T-helper 1 cell treated with Interleukin-12 subunit alpha and Interleukin-12 subunit beta and Interleukin-4 antibody, amounts not matched to agents 30 ng/mL and 1 ng/mL, for 36 hours (primary cell): Measurements from ENCODE around the gene FAM171A1. TPM values are rescaled to one million over a fixed set of nuclear protein-coding genes. Genes with fewer than 3 reads are reported as not detected.
"Not testable (repeated sequence)": the region's sequence is repeated elsewhere in the genome, so short reads cannot be mapped to it uniquely, and the experiment has no call there.

Experiments used
- intact Hi-C: fragments of 100-400 bp; cut with micrococcal nuclease; formaldehyde crosslinking; loops from one replicate; pipeline ENCODE4 v1.15.1; 2024
- total RNA-seq: library from RNA; stranded (reverse); gene quantifications from 2 replicates; pipeline ENCODE4 v1.2.3, GENCODE V29; 2022

The FAM171A1 gene
- total RNA-seq, 1 donor from 2014 or later: 1.6 TPM

DNA sequence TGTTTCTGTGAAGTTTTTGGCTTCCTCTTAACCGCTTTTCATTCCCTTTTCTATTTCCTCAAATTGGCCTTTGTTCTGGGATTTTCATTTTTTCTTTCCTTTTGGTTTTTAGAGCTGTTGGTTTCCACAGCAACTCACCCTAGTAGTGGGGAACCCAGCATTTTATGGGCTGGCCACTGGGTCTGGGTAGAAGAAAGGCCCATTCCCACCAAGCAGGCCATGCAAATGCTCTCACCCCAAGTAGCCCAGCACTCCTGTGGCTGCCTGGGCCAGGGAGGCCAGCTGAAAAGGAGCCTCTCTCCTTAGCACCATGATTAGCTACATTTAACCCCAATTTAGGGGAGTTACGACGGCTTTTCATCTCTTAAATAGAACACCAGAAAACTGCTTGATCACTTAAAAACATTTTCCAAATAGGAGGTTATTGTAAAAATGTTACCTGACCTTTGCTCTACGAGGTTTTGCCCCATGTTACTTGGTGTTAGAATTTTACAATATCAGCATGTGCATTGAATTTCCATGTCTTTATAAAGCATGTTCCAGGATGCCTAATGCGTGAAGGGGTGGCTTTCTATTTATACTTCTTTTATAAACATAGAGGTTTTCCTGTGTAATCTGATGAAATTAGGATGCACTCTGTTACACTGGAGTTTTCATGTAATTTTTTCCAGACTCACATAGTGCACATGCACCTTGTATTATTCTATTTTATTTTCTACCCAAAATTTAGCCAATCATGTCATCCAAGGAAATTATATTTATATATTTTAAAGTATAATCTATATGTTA lies 75.4 kb downstream of the FAM171A1 start:
- intact Hi-C loops: no loop called here

DNA sequence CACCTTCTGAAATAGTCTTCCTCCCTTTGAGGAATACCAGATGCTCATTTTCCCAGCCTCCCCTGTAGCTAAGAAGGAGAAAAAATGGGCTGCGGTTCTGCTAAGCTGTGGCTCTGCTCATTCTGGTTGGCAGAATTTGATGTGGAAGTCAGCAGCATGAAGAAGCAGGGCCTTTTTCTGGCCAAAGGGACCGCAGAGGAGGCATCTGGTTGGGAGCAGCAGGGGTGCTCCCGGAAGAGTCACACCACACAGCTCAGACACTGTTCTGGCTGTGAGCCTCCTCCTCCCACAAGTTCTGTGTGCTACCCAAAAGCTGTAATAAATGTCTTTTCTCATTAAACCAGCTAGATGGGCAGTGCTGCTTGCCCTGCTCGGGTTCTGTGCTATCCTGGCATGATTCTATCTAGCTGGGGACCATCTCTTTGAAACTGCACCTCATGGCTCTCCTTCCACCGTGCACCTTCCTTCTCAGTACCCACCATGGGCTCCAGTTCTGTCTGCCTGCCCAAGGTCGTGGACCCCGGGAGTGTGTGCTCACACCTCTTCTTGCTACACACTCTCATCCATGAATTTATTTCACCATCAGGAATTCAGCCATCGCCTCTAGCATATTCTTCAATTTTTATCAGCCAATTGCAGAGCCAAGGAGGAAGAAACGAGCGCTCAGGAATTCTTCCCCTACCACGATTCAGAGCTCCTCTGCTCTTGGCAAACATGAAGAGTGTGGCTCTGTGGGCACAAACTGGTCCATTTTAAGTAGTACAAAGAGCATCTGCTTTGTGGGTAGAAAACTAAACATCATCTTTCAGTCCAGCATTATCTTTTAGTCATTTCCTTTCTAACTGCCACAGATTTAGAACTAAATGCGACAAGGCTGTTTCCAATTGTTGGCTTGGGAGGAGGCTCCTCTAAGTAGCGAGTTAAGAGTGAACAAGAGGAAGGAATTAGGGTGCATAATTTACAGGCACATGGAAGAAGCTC lies 76.9 kb downstream of the FAM171A1 start:
- intact Hi-C loops: no loop called here

DNA sequence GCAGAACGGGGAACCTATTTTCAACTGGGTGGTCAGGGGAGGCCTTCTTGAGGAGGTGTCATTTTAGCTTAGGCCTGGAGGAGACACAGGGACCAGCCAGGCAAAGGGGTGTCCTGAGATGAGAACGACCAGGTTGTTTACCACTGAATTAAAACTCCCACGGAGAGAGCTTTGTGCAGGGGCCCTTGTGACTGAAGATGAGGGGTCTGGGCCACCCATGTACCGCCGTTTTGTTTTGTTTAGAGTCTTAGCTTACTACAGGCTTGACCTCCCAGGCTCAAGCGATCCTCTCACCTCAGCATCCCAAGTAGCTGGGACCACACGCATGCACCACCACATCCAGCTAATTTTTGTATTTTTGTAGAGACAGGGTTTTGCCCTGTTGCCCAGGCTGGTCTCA lies 80.4 kb downstream of the FAM171A1 start:
- intact Hi-C loops: no loop called here

DNA sequence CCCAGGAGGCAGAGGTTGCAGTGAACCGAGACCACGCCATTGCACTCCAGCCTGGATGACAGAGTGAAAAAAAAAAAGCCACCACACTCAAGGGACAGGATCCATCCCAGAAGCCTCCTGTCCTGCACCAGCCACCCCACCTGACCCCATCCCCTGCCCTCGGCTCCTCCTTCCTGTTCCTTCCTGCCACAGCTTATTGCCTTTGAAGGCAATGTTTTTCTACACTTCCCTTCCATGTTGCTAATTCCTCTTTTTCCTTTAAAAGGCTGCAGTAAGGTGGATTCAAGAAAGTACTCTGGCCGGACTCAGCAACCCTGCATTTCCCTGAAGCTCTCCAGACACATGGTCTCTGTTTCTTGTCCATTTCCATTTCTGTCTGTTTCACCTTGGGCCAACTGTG lies 80.9 kb downstream of the FAM171A1 start:
- intact Hi-C loops: no loop called here

DNA sequence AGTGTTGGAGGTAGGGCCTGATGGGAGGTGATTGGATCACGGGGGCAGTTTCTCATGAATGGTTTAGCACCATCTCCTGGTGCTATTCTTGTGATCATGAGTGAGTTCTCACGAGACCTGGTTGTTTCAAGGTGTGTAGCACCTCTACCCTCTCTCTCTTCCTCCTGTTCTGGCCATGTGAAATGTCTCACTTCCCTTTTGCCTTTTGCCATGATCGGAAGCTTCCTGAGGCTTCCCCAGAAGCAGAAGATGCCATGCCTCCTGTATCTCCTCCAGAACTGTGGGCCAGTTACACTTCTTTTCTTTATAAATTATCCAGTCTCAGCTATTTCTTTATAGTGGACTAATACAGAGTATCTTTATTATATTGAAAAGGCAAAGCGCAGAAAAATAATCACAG lies 90.1 kb downstream of the FAM171A1 start:
- intact Hi-C loops: no loop called here

DNA sequence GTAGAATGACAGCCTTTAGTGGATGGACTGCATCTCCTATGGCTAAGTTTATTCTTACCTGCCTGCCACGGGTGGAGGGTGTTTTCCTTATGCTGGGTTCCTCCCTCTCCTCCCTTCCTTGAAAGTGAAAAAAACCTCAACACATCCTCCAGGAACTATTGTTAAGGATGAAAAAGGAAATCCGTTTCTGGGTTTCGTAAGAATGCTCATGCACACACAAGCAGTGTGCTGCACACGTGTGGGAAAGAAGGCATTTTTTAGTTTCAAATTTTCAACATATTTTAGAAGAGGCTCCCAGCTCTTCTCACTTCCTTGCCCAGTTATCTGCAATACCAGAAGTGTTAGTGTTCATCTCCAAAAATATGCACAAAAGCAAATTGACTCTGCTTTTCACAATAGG lies 90.6 kb downstream of the FAM171A1 start:
- intact Hi-C loops: no loop called here

DNA sequence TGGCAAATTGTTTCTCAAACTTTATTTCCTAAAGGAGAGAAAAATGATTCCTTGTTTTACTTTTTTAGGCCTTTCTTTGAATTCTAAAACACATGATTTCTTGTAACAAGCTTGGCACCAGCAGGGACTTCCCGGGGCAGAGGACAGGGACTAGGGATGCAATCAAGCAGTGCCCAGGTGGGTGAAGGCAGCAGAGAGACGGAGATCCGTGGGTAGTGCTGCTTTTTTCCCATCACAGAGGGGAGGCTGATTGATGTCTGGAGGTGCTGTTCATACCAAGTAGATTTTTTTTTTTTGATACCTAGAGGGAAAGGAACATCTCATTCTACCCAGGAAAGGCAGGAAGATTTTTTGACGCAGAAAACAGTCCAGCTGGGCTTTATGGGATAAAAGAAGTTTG lies 91.9 kb downstream of the FAM171A1 start:
- intact Hi-C loops: no loop called here

DNA sequence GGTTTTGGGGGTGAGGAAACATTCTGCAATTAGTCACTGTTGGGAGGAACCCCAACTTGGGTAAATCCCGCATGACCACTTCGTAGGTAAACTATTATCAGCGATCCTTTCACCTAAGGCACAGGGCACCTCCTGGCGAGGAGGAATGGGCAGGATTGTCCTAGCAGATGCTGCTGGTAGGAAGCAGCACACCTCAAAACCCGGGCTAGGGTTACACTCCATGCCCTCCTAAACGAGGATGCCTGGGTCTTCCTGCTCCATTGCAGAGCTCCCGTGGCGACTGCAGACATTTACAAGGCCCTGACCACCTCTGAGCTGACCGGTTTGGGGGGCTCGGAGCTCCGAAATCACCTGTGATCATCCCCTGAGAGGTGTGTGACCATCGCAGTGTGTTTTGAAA lies 92.3 kb downstream of the FAM171A1 start:
- intact Hi-C loops: no loop called here

DNA sequence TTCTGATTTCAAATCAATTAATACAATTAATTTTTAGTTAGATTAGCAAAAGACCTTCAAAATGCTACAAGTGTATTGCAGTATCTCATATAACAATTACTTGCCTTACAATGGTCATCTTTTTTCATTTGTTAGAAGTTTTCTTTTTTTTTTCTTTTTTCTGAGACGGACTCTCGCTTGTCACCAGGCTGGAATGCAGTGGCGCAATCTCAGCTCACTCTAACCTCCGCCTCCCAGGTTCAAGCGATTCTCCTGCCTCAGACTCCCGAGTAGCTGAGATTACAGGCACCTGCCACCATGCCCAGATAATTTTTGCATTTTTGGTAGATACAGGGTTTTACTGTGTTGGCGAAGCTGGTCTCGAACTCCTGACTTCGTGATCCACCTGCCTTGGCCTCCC lies 95.0 kb downstream of the FAM171A1 start:
- intact Hi-C loops: not testable (repeated sequence)

DNA sequence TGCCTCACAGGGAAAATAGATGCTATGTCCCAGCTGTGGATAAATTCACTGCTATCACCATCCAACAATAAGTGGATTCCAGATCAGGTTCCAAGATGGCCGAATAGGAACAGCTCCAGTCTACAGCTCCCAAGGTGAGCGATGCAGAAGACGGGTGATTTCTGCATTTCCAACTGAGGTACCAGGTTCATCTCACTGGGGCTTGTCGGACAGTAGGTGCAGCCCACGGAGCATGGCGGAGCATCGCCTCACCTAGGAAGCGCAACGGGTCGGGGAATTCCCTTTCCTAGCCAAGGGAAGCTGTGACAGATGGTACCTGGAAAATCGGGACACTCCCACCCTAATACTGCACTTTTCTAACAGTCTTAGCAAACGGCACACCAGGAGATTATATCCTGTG lies 101.3 kb downstream of the FAM171A1 start:
- intact Hi-C loops: not testable (repeated sequence)

DNA sequence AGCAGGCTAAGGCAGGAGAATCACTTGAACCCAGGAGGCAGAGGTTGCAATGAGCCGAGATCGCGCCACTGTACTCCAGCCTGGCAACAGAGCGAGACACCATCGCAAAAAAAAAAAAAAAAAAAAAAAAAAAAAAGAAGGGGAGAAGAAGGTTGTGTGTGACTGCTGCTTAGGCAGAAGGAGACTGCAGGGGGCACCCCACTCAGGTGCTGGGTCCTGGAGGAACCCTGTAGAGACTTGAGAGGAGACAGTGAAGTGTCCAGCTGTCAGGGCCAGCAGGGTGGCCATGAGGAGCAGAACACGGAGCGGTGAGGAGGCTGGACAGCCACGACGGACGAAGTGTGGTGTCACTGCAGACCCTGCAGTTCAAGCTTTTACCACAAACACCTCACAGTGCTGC lies 103.6 kb downstream of the FAM171A1 start:
- intact Hi-C loops: no loop called here

DNA sequence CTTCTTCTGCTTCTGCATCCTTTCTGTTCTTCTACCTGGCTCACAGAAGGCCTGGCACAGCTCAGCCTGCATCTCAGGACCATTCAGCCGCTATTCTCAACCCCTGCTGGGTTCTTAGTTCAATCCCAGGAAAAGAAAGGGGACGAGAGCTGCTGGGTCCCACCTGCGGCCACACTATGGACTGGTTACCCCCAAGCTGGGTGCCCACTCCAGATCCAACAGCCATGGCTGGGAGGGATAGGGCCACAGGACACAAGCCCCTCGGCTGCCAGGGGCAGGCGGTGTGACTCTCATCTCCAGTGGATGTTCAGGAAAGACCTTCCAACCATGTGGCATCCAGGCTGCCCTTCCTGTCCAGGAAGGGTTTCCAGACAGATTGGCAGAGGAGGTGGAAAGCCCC lies 105.0 kb downstream of the FAM171A1 start:
- intact Hi-C loops: no loop called here

DNA sequence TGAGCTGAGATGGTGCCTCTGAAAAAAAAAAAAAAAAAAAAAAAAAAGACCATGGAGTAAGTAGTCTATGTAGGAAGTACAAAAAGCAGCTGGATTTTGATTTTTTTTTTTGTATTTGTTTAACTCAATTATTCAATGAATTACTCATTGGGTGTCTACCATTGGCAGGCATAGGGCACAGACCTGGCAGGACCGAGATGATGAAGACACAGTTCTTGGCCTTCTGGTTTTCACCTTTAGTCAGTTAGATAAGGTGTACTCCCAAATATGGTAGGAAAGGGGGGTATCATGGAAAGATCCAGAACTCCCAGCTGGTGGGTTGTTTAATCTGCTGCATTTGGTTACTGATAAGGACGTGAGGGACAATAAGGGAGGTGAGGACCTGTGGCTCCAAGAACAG lies 105.5 kb downstream of the FAM171A1 start:
- intact Hi-C loops: no loop called here

DNA sequence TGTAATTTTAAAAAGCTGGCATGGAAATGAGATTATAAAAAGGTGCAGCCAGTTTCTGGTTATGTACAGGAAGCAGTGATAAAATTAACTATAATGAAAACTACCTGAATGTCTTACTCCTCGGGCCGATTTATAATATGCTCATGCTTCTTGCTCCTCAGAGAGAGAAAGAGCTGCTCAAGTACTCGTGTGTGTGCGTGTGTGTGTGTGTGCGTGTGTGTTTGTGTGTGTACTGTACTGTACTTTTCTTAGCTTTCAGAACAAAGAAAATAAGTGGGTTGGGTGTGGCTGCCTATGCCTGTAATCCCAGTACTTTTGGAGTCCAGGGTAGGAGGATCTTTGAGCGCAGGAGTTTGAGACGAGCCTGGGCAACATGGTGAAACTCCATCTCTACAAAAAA lies 106.0 kb downstream of the FAM171A1 start:
- intact Hi-C loops: no loop called here

DNA sequence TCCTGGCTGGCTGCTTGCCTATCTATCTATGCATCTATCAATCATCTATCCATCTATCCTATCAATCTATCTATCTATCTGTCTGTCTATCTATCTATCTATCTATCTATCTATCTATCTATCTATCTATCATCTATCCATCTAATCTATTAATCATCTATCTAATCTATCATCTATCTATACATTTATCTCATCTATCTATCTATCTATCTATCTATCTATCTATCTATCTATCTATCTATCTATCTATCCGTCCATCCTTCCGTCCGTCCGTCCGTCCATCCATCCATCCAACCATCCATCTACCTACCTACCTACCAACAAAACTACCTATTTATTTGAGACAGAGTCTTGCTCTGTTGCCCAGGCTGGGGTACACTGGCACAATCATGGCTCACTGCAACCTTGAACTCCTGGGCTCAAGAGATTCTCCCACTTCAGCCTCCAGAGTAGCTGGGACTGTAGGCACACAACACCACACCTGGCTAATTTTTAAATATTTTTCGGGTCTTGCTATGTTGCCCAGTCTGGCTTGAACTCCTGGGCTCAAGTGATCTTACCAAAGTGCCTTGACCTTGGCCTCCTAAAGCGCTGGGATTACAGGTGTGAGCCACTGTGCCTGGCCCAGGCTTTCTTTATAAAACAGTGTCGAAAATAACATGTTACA lies 107.3 kb downstream of the FAM171A1 start:
- intact Hi-C loops: no loop called here

DNA sequence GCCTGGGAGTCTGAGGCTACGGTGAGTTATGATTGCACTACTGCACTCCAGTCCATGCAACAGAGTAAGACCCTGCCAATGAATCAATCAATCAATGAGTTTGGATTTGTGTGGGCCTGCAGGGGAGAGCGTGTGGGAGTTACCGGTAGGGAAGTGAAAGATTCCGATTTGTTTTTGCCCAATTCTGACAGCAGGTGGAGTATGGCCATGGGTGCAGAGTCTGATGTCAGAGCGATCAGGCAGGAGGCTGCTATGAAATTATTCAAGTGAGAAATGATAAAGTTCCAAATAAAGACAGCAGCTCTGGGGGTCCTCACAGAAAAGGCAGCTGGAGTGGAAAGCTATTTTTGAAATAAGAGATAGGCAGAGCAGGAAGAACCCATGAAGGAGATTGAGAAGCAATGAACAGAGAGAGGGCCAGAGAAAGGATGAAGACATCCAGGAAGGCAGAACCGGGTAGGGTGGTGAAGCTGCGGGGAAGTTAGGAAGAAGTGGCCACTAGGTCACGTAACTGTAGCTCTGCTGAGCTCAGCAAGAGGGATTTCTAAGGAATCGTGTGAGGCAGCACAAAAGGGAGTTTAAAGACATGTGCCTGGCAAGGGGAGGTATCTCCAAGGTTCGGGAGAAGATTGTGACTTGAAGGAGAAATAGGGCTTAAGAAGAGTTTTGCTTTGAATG lies 108.9 kb downstream of the FAM171A1 start:
- intact Hi-C loops: no loop called here

DNA sequence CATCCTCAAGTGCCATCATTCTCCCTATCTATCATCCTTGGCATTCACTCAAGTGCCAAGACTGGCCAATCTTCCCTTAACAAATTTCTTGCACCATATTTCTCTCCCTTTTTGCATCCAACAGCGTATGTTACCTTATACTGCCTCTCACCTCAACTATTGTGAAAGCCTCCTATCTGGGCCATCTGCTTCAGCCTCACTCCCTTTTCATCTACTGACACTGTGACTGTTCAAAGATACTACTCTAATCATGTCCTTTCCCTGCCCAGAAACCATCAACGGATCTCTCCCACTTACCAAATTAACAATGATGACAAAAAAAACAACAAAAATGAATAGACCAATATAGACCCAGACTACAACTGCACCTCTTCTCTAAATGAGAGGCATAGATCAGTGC lies 112.0 kb downstream of the FAM171A1 start:
- intact Hi-C loops: no loop called here

DNA sequence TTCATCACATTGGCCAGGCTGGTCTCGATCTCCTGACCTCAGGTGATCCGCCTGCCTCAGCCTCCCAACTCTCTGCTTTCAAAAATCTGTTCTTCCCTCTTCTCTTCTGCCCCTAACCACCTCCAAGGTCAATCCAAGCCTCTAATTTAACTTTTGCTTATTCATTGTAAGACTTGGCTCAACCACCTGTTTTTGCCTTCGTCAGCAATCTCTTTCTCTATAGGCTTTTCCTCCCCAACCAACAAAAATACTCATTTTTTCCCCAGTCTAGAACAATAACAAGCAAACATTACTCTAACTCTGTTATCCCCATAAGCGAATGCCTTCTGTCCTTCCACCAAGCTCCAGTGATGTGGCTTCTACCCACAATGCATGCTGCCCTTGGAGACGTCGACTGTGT lies 112.8 kb downstream of the FAM171A1 start:
- intact Hi-C loops: no loop called here

DNA sequence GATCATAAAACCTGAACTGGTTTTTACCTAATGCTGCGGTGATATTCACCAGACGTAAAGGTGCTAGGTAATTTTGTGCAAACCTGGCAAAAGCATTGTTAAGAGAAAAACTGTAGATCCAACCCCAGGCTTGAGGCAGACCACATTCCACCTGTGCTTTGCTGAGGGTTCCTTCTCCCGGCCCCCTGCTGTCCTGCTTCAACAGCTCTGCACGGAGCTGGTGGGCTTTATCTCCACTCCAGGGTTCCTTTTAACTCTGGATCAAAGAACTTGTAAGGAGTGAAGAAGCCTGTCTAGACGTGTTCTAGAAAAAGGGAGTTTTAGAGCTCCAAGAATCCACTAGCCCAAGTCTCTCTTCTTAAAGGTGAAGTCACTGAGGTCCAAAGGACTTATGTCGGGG lies 115.1 kb downstream of the FAM171A1 start:
- intact Hi-C loops: loop anchor here (2.0 kb wide), 2 partner anchors 47 to 87 kb away; partner anchors contain the start of gene NMT2

DNA sequence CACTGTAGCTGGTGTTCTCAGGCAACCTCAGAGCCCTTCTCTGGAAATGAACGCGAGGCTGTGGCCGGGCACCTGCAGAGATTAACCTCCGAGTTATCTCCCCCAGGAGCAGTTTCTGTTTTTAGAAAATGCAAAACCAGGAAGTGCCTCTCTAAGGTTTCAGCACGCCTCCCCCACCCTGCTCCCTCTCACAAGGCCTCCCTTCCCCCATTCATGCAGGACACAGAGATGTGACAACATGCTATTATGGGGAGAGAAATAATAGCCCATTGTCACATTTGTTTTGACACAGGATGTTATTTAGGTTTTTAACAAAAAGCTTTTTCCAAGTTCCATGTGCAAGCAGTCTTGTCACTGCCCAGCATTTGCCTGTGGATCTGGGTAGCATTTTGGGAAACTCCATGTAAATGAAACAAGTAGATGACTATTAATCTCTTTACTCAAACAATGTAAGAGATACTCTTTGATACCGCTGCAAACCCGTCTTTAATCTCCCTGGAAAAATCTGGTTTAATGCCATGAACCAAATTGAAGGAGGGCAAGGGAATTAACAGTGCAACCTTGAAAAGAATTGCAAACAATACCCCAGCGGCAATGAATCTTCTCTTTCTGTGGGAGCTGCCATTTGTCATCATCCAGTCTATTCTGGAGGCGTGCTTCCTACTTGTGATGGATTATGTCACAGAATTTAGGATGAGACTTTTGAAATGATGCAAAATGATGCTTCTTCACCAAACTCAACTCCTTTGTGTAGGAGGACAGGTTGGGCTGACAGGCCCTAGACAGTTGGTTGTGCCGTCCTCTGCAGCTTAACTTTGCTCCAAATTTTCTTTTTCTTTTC lies 116.1 kb downstream of the FAM171A1 start:
- intact Hi-C loops: loop anchor here (2.0 kb wide), 2 partner anchors 46 to 86 kb away; partner anchors contain the start of gene NMT2
